DND-41 (cell line): ENCODE measurements around the gene OSBPL5.

Experiments
- CTCF ChIP-seq: IDR thresholded peaks from 2 replicates; pipeline ENCODE4 v1.5.1; 2012; ENCODE audit warnings: borderline replicate concordance, low read length, moderate library complexity, mild to moderate bottlenecking; ENCODE audit not compliant: poor library complexity, severe bottlenecking; ENCODE audit errors: extremely low read depth
- EZH2 ChIP-seq: IDR thresholded peaks from 3 replicates; pipeline ENCODE4 v1.6.1; 2012; ENCODE audit warnings: borderline replicate concordance, low read depth, mild to moderate bottlenecking, moderate library complexity, low read length, inconsistent platforms; ENCODE audit not compliant: severe bottlenecking

- TF ChIP-seq CTCF: no peak
- TF ChIP-seq EZH2: no peak
Measured at GRCh38 chr11:3147626-3148025, 17.5 kb downstream of the OSBPL5 start.
